Vagina (tissue), 2 donors: Measurements from ENCODE around the gene DUSP22.

Experiments used
- CTCF ChIP-seq, 3 experiments: fragments of 450-650 bp in 2 of 3; fragments of 200-600 bp in 1 of 3; sonication (generic) in 1 of 3; IDR thresholded peaks; one replicate each; pipeline ENCODE4 v1.5.1; 2017 to 2019; ENCODE audit warnings: antibody characterized with exemption in 3 of 3, mild to moderate bottlenecking in 2 of 3, moderate library complexity in 2 of 3
- POLR2A ChIP-seq, 2 donors: fragments of 450-650 bp; IDR thresholded peaks; one replicate each; pipeline ENCODE4 v1.6.1; 2017; ENCODE audit warnings: antibody characterized with exemption in 2 of 2, mild to moderate bottlenecking in 2 of 2, moderate library complexity in 2 of 2
- POLR2AphosphoS5 ChIP-seq, 2 donors: sonication (generic); formaldehyde crosslinking; IDR thresholded peaks; one replicate each; pipeline ENCODE4 v1.9.0; 2017; ENCODE audit warnings: antibody characterized with exemption in 2 of 2, mild to moderate bottlenecking in 2 of 2, low read depth in 1 of 2; ENCODE audit not compliant: insufficient read depth in 1 of 2

- no peak for TF ChIP-seq CTCF (IDR thresholded peaks at IDR 0.05)
- no peak for TF ChIP-seq POLR2AphosphoS5 (IDR thresholded peaks at IDR 0.05; ENCODE audit: insufficient read depth in 1 of 2, low read depth in 1 of 2)
- no peak for TF ChIP-seq POLR2A (IDR thresholded peaks at IDR 0.05)
Observed at GRCh38 chr6:328924-329323, 36.6 kb downstream of the DUSP22 start.
